ENCODE data around the gene ZMIZ2.

- TF ChIP-seq CTCF (IDR thresholded peaks at IDR 0.05) (no peak), POLR2A (IDR thresholded peaks at IDR 0.05) (no peak)
Measured at GRCh38 chr7:44771358-44771757, 22.7 kb downstream of the ZMIZ2 start.

Data from prostate gland (tissue), 2 donors.